ENCODE results near the gene NUDT4.
"Not testable (repeated sequence)": the region's sequence is repeated elsewhere in the genome, so short reads cannot be mapped to it uniquely, and the experiment has no call there.

NUDT4 gene

GRCh38 chr12:93379981-93380361 is 2.2 kb downstream of the NUDT4 start:
- H3K4me3 ChIP-seq (replicated peaks; ENCODE audit: insufficient read depth, low read length), result peak overlapping the region; percentile 73
- TF ChIP-seq REST (IDR thresholded peaks at IDR 0.05; ENCODE audit: insufficient replicate concordance, low read depth) (no peak), CTCF (IDR thresholded peaks at IDR 0.05; ENCODE audit: insufficient read depth, low read length) (no peak), GABPA (IDR thresholded peaks at IDR 0.05; ENCODE audit: low read depth) (no peak), SPI1 (IDR thresholded peaks at IDR 0.05; ENCODE audit: borderline replicate concordance, low read depth) (no peak), POLR2AphosphoS5 (IDR thresholded peaks at IDR 0.05; ENCODE audit: low read depth) (no peak)
- peak overlapping the region; percentile 90 for H3K27ac ChIP-seq (replicated peaks)
- no peak for DNase-seq (ENCODE audit: low read depth in 1 of 2, low spot score in 1 of 2)
- no peaks in the 10 kb centered on the region for H3K27me3 ChIP-seq (ENCODE audit: insufficient read depth, poor library complexity, severe bottlenecking)

- Histone ChIP-seq H3K27me3 (ENCODE audit: insufficient read depth, poor library complexity, severe bottlenecking) (no peaks in the 10 kb centered on the region), H3K27ac (replicated peaks) (peak overlapping the region; percentile 27), H3K4me3 (replicated peaks; ENCODE audit: insufficient read depth, low read length) (peak overlapping the region; percentile 73)
- no peak for DNase-seq (ENCODE audit: low read depth in 1 of 2, low spot score in 1 of 2)
- TF ChIP-seq CTCF (IDR thresholded peaks at IDR 0.05; ENCODE audit: insufficient read depth, low read length), result no peak
- no peak for TF ChIP-seq GABPA (IDR thresholded peaks at IDR 0.05; ENCODE audit: low read depth)
Observed at GRCh38 chr12:93380480-93381121, 2.9 kb downstream of the NUDT4 start.

- TF ChIP-seq GABPA (IDR thresholded peaks at IDR 0.05; ENCODE audit: low read depth) (no peak), POLR2AphosphoS5 (IDR thresholded peaks at IDR 0.05; ENCODE audit: low read depth) (no peak), SPI1 (IDR thresholded peaks at IDR 0.05; ENCODE audit: borderline replicate concordance, low read depth) (no peak)
- H3K27me3 ChIP-seq (ENCODE audit: insufficient read depth, poor library complexity, severe bottlenecking), result no peaks in the 10 kb centered on the region
- no peak for DNase-seq (ENCODE audit: low read depth in 1 of 2, low spot score in 1 of 2)
- peak overlapping the region; percentile 73 for H3K4me3 ChIP-seq (replicated peaks; ENCODE audit: insufficient read depth, low read length)
- H3K27ac ChIP-seq (replicated peaks), result peak overlapping the region; percentile 27
Observed at GRCh38 chr12:93381161-93381975, 3.6 kb downstream of the NUDT4 start.

GRCh38 chr12:93381976-93382437 is 4.3 kb downstream of the NUDT4 start:
- not testable (repeated sequence) for H3K4me3 ChIP-seq (replicated peaks; ENCODE audit: insufficient read depth, low read length); DNase-seq (ENCODE audit: low read depth in 1 of 2, low spot score in 1 of 2); H3K27ac ChIP-seq (replicated peaks); H3K27me3 ChIP-seq (ENCODE audit: insufficient read depth, poor library complexity, severe bottlenecking)

- Histone ChIP-seq H3K4me3 (replicated peaks; ENCODE audit: insufficient read depth, low read length) (no peak overlapping the region), H3K27ac (replicated peaks) (no peak overlapping the region), H3K27me3 (ENCODE audit: insufficient read depth, poor library complexity, severe bottlenecking) (no peaks in the 10 kb centered on the region)
- TF ChIP-seq REST (IDR thresholded peaks at IDR 0.05; ENCODE audit: insufficient replicate concordance, low read depth), result no peak
- TF ChIP-seq POLR2AphosphoS5 (IDR thresholded peaks at IDR 0.05; ENCODE audit: low read depth), result no peak
- no peak for TF ChIP-seq SPI1 (IDR thresholded peaks at IDR 0.05; ENCODE audit: borderline replicate concordance, low read depth)
- no peak for TF ChIP-seq CTCF (IDR thresholded peaks at IDR 0.05; ENCODE audit: insufficient read depth, low read length)
- TF ChIP-seq GABPA (IDR thresholded peaks at IDR 0.05; ENCODE audit: low read depth), result no peak
- no peak for DNase-seq (ENCODE audit: low read depth in 1 of 2, low spot score in 1 of 2)
Observed at GRCh38 chr12:93387780-93388179, 10.1 kb downstream of the NUDT4 start.
